SK-N-MC (cell line): ENCODE data around the gene P2RX4.
"Not testable (repeated sequence)": the region's sequence is repeated elsewhere in the genome, so short reads cannot be mapped to it uniquely, and the experiment has no call there.

Experiments
- EZH2 ChIP-seq: fragments of 200-600 bp; sonication (generic); IDR thresholded peaks from one replicate; pipeline ENCODE4 v1.6.1; 2017; ENCODE audit warnings: antibody characterized with exemption
- FOXP2 ChIP-seq: optimal IDR thresholded peaks from 2 replicates; pipeline ENCODE3; 2011; ENCODE audit warnings: mild to moderate bottlenecking, moderate library complexity; ENCODE audit not compliant: insufficient read depth; ENCODE audit errors: extremely low read length, control extremely low read depth

- not testable (repeated sequence) for TF ChIP-seq EZH2, FOXP2
Measured at GRCh38 chr12:121226871-121227270, 16.9 kb downstream of the P2RX4 start.
